GM13976 (cell line): ENCODE data around the gene RFXAP.

Source experiments
- DNase-seq: peaks from one replicate; pipeline ENCODE4 v3.0.0; 2012; ENCODE audit warnings: low spot score
- CTCF ChIP-seq: IDR thresholded peaks from 2 replicates; pipeline ENCODE4 v1.5.1; 2012; ENCODE audit warnings: borderline replicate concordance, mild to moderate bottlenecking; ENCODE audit not compliant: insufficient read depth; ENCODE audit errors: extremely low read depth, missing control alignments, control extremely low read depth
- in situ Hi-C: fragments of 300-500 bp; cut with MboI; formaldehyde crosslinking; loops from one replicate; pipeline ENCODE4 v1.12.0; 2022; ENCODE audit warnings: low sequenced_read_pairs, mixed read lengths, inconsistent platforms; ENCODE audit not compliant: unreplicated experiment

The RFXAP gene

GRCh38 chr13:36839981-36840380, 21.0 kb downstream of the RFXAP start:
- in situ Hi-C loops, result no loop called here
- DNase-seq, result no peak
- TF ChIP-seq CTCF, result no peak

- TF ChIP-seq CTCF, result no peak
- DNase-seq, result no peak
- in situ Hi-C loops, result no loop called here
These were observed 21.8 kb downstream of the RFXAP start for GRCh38 chr13:36840718-36841250.

- DNase-seq, result no peak
- in situ Hi-C loops, result no loop called here
- TF ChIP-seq CTCF, result no peak
These were observed 22.4 kb downstream of the RFXAP start for GRCh38 chr13:36841391-36841790.

GRCh38 chr13:36847606-36848005, 28.6 kb downstream of the RFXAP start:
- in situ Hi-C loops, result no loop called here
- DNase-seq, result no peak
- TF ChIP-seq CTCF, result no peak

- DNase-seq, result no peak
- TF ChIP-seq CTCF, result peak; percentile 34
- in situ Hi-C loops, result no loop called here
These were observed 29.4 kb downstream of the RFXAP start for GRCh38 chr13:36848199-36848982.

- TF ChIP-seq CTCF, result no peak
- in situ Hi-C loops, result loop anchor here (10.0 kb wide), 1 partner anchor 134 kb away; no protein-coding TSS in a partner anchor
- no peak for DNase-seq
These were observed 31.9 kb downstream of the RFXAP start for GRCh38 chr13:36850790-36851438.
